ENCODE data around the gene JMJD8. TPM values are rescaled to one million over a fixed set of nuclear protein-coding genes. Genes with fewer than 3 reads are reported as not detected.

JMJD8 gene
- total RNA-seq, 1 donor from 2014 or later: 61.1 TPM

- Mint-ChIP-seq H3K36me3 (ENCODE audit: low read depth) (no peaks in the 10 kb centered on the region), H3K4me1 (no peaks in the 10 kb centered on the region), H3K9me3 (no peaks in the 10 kb centered on the region), H3K27ac (no peak overlapping the region), H3K27me3 (peaks cover 3% of the 10 kb centered on the region), H3K4me3 (peak overlapping the region; percentile 17)
- intact Hi-C loops (cut with micrococcal nuclease): loop anchor here (5.0 kb wide), 1 partner anchor 44 kb away; the partner anchor contains the start of genes JMJD8 and STUB1
- no peak for DNase-seq
These were observed 42.0 kb upstream of the JMJD8 start for GRCh38 chr16:726188-726437.

DNA sequence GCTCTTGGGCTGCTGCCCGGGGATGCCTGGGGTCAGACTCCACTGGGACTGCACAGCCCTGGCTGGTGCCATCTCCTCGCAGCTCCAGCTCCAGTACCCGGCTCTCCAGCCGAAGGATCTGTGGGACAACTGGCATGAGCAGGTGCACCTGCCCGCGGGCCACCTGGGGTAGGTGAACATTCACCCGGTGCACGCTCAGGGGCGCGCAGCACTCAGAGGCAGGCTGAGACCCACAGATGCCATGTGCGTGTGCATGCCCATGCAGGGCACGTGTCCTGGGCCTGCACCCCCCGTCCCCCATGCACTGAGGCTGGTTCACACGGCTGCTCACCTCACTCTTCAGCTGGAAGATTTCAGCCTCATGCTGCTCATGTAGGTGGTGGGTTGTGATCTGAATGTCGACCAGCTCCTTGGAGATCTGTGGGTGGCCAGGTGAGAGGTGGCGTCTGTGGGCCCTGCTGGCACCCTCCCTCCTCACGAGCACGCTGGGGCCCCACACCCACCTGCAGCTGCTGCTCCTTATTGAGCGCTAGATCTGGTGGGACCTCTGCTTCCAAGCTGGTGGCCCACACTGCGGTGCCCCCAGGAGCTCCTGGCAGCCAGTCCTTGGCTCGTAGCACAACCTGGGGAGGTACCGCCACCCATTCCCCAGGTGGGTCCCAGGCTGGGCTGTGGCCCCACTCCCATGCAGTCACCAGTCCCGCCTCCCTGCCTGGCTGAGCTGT is 41.5 kb upstream of the JMJD8 start:
- intact Hi-C loops (cut with micrococcal nuclease): loop anchor here (5.0 kb wide), 1 partner anchor 43 kb away; the partner anchor contains the start of genes JMJD8 and STUB1
- peak overlapping the region; percentile 17 for H3K4me3 Mint-ChIP-seq
- H3K9me3 Mint-ChIP-seq: no peaks in the 10 kb centered on the region
- H3K27ac Mint-ChIP-seq: peak overlapping the region; percentile 15
- H3K4me1 Mint-ChIP-seq: no peaks in the 10 kb centered on the region
- no peaks in the 10 kb centered on the region for H3K36me3 Mint-ChIP-seq (ENCODE audit: low read depth)
- no peak for DNase-seq
- peaks cover 3% of the 10 kb centered on the region for H3K27me3 Mint-ChIP-seq

- Mint-ChIP-seq H3K36me3 (ENCODE audit: low read depth) (no peaks in the 10 kb centered on the region), H3K27ac (no peak overlapping the region), H3K27me3 (peaks cover 6% of the 10 kb centered on the region), H3K4me3 (no peak overlapping the region), H3K4me1 (peaks cover 3% of the 10 kb centered on the region), H3K9me3 (no peaks in the 10 kb centered on the region)
- DNase-seq: no peak
- intact Hi-C loops (cut with micrococcal nuclease): loop anchor here (5.0 kb wide), 1 partner anchor 43 kb away; the partner anchor contains the start of genes JMJD8 and STUB1
These were observed 40.9 kb upstream of the JMJD8 start for GRCh38 chr16:725041-725376.

DNA sequence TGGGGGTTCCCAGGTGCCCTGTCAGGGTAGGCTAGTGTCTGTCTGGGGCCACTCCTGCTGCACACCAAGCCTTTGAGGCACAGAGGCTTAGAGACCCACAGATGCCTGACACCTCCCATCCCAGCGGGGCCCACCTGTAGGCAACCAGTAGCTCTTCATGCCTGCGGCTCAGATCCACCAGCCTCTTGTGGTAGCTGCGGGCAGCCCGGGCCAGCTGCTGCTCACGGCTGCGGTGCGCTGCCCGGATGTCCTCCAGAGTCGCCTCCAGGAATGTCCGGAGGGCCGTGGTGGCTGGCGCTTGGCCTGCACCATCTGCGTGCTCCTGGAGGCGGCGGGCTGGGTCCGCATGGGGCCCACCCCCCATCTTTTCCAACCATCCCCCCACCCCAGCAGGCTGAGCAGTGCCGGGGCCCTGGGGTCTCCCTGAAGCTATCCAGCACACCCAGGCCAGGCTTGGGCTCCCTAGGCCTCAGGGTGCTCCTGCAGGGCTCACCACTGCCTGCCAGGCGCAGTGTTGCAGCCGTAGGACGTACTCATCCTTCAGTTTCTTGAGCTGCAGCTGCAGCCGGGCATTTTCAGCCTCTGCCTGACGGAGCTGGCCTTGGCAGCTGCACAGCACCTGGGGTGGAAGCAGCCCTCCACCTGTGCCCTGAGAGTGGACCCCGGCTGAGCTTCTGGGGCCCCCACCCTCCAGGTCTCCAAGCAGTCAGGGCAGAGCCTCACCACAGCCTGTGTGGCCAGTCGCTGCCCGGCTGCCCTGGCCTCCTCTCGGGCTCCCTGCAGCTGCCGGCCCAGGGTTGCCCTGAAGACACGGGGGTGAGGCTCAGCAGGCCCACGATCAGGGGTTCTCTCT is 40.3 kb upstream of the JMJD8 start:
- no peaks in the 10 kb centered on the region for H3K9me3 Mint-ChIP-seq
- no peak for DNase-seq
- H3K4me1 Mint-ChIP-seq: peaks cover 3% of the 10 kb centered on the region
- intact Hi-C loops (cut with micrococcal nuclease): loop anchor here (5.0 kb wide), 1 partner anchor 42 kb away; the partner anchor contains the start of genes JMJD8 and STUB1
- peaks cover 6% of the 10 kb centered on the region for H3K27me3 Mint-ChIP-seq
- no peaks in the 10 kb centered on the region for H3K36me3 Mint-ChIP-seq (ENCODE audit: low read depth)
- H3K4me3 Mint-ChIP-seq: no peak overlapping the region
- H3K27ac Mint-ChIP-seq: no peak overlapping the region

GRCh38 chr16:723695-724094 is 39.6 kb upstream of the JMJD8 start:
- Mint-ChIP-seq H3K4me3 (no peak overlapping the region), H3K4me1 (peaks cover 3% of the 10 kb centered on the region), H3K9me3 (no peaks in the 10 kb centered on the region), H3K27ac (no peak overlapping the region), H3K36me3 (ENCODE audit: low read depth) (no peaks in the 10 kb centered on the region), H3K27me3 (peaks cover 13% of the 10 kb centered on the region)
- intact Hi-C loops (cut with micrococcal nuclease): no loop called here
- DNase-seq: no peak

GRCh38 chr16:722835-723633 is 38.9 kb upstream of the JMJD8 start:
- Mint-ChIP-seq H3K4me1 (peaks cover 3% of the 10 kb centered on the region), H3K9me3 (no peaks in the 10 kb centered on the region), H3K27me3 (peaks cover 14% of the 10 kb centered on the region), H3K27ac (no peak overlapping the region), H3K36me3 (ENCODE audit: low read depth) (no peaks in the 10 kb centered on the region), H3K4me3 (peak overlapping the region; percentile 30)
- DNase-seq: no peak
- intact Hi-C loops (cut with micrococcal nuclease): no loop called here

GRCh38 chr16:721765-722540 is 37.8 kb upstream of the JMJD8 start:
- H3K9me3 Mint-ChIP-seq: no peaks in the 10 kb centered on the region
- peaks cover 14% of the 10 kb centered on the region for H3K27me3 Mint-ChIP-seq
- no peak for DNase-seq
- intact Hi-C loops (cut with micrococcal nuclease): no loop called here
- H3K4me3 Mint-ChIP-seq: peak overlapping the region; percentile 70
- no peaks in the 10 kb centered on the region for H3K36me3 Mint-ChIP-seq (ENCODE audit: low read depth)
- no peak overlapping the region for H3K27ac Mint-ChIP-seq
- H3K4me1 Mint-ChIP-seq: peaks cover 3% of the 10 kb centered on the region

DNA sequence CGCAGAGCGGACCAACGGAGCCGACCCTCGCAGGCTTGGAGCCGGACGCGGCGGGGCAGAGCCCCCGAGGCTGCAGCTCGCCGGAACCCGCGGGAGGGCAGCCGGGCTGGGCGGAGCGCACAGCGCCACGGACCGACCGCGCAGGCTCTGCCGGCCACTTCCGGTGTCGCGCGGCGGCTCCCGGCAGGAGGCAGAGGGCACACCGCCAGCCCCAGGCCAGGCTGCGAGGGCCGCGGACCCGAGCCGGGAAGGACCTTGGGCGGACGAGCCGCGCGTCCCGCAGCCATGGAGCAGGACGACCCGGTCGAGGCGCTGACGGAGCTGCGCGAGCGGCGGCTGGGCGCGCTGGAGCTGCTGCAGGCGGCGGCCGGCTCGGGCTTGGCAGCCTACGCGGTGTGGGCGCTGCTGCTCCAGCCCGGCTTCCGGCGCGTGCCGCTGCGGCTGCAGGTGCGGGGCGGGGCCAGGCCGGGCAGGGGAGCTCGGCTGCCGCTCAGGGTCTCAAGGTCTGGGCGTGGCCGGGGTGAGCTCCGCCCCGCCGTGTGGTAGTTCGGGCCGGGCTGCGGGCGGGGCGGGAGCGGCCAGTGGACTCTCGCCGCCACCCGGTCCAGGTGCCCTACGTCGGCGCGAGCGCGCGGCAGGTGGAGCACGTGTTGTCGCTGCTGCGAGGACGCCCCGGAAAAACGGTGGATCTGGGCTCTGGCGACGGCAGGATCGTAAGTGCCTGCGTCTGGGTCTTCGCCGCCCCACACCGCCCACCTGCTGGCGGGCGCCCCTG is 37.0 kb upstream of the JMJD8 start, which contains the start of gene ANTKMT:
ANTKMT (plus strand) TSS at position 157 of the 775 bp plus-strand sequence; CDS start at position 286, 129 bp downstream.
- H3K27me3 Mint-ChIP-seq: peaks cover 17% of the 10 kb centered on the region
- H3K4me3 Mint-ChIP-seq: peak within 1 kb of the TSS; percentile 85
- H3K9me3 Mint-ChIP-seq: no peaks in the 10 kb centered on the region
- DNase-seq: peak; percentile 91
- intact Hi-C loops (cut with micrococcal nuclease): no loop called here
- peaks cover 3% of the 10 kb centered on the region for H3K4me1 Mint-ChIP-seq
- no peaks in the 10 kb centered on the region for H3K36me3 Mint-ChIP-seq (ENCODE audit: low read depth)
- H3K27ac Mint-ChIP-seq: peak within 1 kb of the TSS; percentile 80

- Mint-ChIP-seq H3K36me3 (ENCODE audit: low read depth) (no peaks in the 10 kb centered on the region), H3K4me1 (peaks cover 3% of the 10 kb centered on the region), H3K4me3 (peak overlapping the region; percentile 85), H3K27ac (peak overlapping the region; percentile 80), H3K9me3 (no peaks in the 10 kb centered on the region), H3K27me3 (peaks cover 17% of the 10 kb centered on the region)
- peak; percentile 76 for DNase-seq
- intact Hi-C loops (cut with micrococcal nuclease): no loop called here
These were observed 36.4 kb upstream of the JMJD8 start for GRCh38 chr16:720447-720989.

DNA sequence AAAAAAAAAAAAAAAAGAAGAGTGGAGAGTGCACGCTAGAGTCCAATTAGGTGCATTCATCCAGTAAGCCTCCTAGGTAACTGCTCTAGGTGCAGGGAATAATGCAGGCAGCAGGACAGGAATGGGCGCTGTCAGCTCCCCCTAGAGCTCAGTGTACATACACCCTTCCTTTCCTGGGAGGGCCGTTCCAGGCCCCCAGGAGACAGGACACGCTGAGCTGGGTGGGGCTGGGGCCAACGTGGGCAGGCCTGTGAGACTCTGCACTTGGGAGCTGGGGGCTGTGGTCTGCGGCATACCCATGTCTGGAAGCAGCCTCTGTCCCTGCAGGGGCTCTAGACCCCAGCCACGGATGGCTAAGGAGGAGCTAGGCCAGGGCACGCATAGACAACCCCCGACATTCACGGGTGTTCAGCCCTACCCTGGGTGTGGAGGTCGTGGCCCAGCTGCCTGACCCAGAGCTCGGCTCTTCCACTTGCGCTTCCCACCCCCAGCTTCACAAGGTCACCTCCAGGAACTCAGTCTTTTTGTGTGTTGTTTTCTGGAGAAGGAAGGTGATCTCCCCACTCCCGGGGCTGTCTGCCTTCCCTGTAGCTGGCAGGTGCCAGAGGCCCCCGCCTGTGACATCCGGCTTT is 35.8 kb upstream of the JMJD8 start:
- Mint-ChIP-seq H3K4me1 (peaks cover 3% of the 10 kb centered on the region), H3K9me3 (no peaks in the 10 kb centered on the region), H3K27ac (peak overlapping the region; percentile 80), H3K36me3 (ENCODE audit: low read depth) (no peaks in the 10 kb centered on the region), H3K4me3 (peak overlapping the region; percentile 85), H3K27me3 (peaks cover 17% of the 10 kb centered on the region)
- no peak for DNase-seq
- intact Hi-C loops (cut with micrococcal nuclease): no loop called here

DNA sequence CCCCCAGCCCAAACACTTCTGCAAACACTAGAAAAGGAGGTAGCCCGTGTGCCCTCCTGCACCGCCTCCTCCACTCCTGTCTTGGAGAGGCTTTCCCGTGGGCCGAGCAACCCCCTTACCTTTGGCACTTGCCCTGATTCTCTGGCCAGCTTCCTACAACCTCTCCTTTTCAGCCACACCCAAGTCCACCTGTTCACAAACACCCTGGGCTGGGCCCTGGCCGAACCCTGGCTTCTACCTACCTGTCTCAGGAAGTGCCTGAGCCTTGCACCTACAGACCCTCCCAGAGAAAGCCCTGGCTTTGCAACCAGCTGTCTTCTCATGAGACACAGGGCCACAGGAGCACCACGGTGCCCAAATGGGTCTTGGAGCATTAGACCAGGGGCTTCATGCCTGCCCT is 34.8 kb upstream of the JMJD8 start:
- Mint-ChIP-seq H3K27ac (no peak overlapping the region), H3K9me3 (no peaks in the 10 kb centered on the region), H3K4me3 (peak overlapping the region; percentile 85), H3K4me1 (peaks cover 3% of the 10 kb centered on the region), H3K36me3 (ENCODE audit: low read depth) (no peaks in the 10 kb centered on the region), H3K27me3 (peaks cover 19% of the 10 kb centered on the region)
- intact Hi-C loops (cut with micrococcal nuclease): no loop called here
- no peak for DNase-seq

DNA sequence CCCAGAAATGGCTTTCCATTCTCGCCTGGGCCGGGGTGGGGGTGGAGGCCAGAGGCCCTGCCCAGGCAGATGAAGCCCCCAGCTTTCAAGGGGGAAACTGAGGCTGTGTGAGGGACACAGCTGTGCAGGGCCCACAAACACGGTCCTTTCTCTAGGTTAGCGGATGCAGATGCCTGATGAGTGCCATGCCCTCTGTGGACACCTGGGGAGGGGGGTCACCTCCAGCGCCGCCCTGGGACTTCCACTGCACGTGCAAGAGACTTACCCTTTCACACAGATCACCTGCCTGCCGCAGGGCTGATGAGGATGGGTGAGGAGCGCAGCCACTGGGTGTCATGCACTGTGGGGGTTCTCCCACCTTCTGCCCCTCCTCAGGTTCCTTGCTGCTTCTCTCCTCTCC is 34.3 kb upstream of the JMJD8 start:
- intact Hi-C loops (cut with micrococcal nuclease): no loop called here

More for the DNA sequence above, 34.3 kb upstream of the JMJD8 start:
- no peak for DNase-seq
- Mint-ChIP-seq H3K27me3 (peaks cover 19% of the 10 kb centered on the region), H3K4me3 (no peak overlapping the region), H3K9me3 (no peaks in the 10 kb centered on the region), H3K36me3 (ENCODE audit: low read depth) (no peaks in the 10 kb centered on the region), H3K4me1 (peaks cover 3% of the 10 kb centered on the region), H3K27ac (no peak overlapping the region)

All from activated CD4-positive, alpha-beta T cell treated with anti-CD3 and anti-CD28 coated beads, Interleukin-2, amount 10 ng/mL, durations not matched to agents 24 days and 14 days (primary cell).